Breast epithelium (tissue), 4 donors: ENCODE results near the gene DUSP8. TPM values are rescaled to one million over a fixed set of nuclear protein-coding genes. Genes with fewer than 3 reads are reported as not detected.

Experiments used
- DNase-seq, 2 donors: peaks; one replicate each; pipeline ENCODE4 v3.0.0-alpha.2; 2019; ENCODE audit warnings: low spot score in 2 of 2
- H3K27ac ChIP-seq, 2 donors: fragments of 200-600 bp; sonication (generic) in 1 of 2; one replicate each; pipeline ENCODE4 v1.5.1; 2016 to 2019; ENCODE audit warnings: mild to moderate bottlenecking in 1 of 2
- H3K27me3 ChIP-seq, 2 donors: fragments of 200-600 bp; sonication (generic) in 1 of 2; one replicate each; pipeline versions ENCODE4 v1.5.1 to v1.6.0; 2017 to 2019; ENCODE audit warnings: control low read depth in 1 of 2, mild to moderate bottlenecking in 1 of 2
- H3K36me3 ChIP-seq: fragments of 200-600 bp; one replicate; pipeline ENCODE4 v1.5.1; 2019
- H3K4me1 ChIP-seq, 2 donors: fragments of 200-600 bp; sonication (generic); one replicate each; pipeline ENCODE4 v1.5.1; 2016 to 2019; ENCODE audit warnings: control low read depth in 1 of 2
- H3K4me3 ChIP-seq, 3 donors: fragments of 200-600 bp; sonication (generic); 1 replicate in 2 of 3; 2 replicates in 1 of 3; pipeline ENCODE4 v1.5.1; 2016 to 2019; ENCODE audit warnings: mild to moderate bottlenecking in 3 of 3, moderate library complexity in 2 of 3
- H3K9me3 ChIP-seq, 2 donors: fragments of 200-600 bp; sonication (generic) in 1 of 2; one replicate each; pipeline ENCODE4 v1.5.1; 2016 to 2019; ENCODE audit warnings: control low read depth in 1 of 2
- POLR2A ChIP-seq: fragments of 450-650 bp; IDR thresholded peaks from one replicate; pipeline ENCODE4 v1.6.1; 2016; ENCODE audit warnings: antibody characterized with exemption, mild to moderate bottlenecking, moderate library complexity
- POLR2AphosphoS5 ChIP-seq, 3 donors: sonication (generic); formaldehyde crosslinking; IDR thresholded peaks; one replicate each; pipeline ENCODE4 v1.6.1; 2017; ENCODE audit warnings: antibody characterized with exemption in 3 of 3
- intact Hi-C: fragments of 100-400 bp; cut with DNase I; formaldehyde crosslinking; loops from one replicate; pipeline ENCODE4 v1.15.1; 2023; ENCODE audit warnings: low total_unique reads
- total RNA-seq, 3 donors: library from RNA; depleted of rRNA; stranded (reverse); fragments of >200 nt; gene quantifications; one replicate each; pipeline ENCODE4 v1.1.0, GENCODE V29; 2016
- TF ChIP-seq, protein P1 (sequence below), 3 donors: fragments of 450-650 bp; IDR thresholded peaks; one replicate each; pipeline ENCODE4 v1.5.1; 2016 to 2017; ENCODE audit warnings: antibody characterized with exemption in 3 of 3, mild to moderate bottlenecking in 3 of 3, moderate library complexity in 3 of 3

Gene DUSP8
- total RNA-seq, 3 donors from 2014 or later: 0.80 to 2.9 (median 1.6) TPM

- Histone ChIP-seq H3K4me1 (peaks cover under 1 to 10% of the 10 kb centered on the region in 2 donors), H3K27me3 (no peaks in the 10 kb centered on the region), H3K27ac (no peak overlapping the region), H3K9me3 (no peaks in the 10 kb centered on the region), H3K36me3 (no peaks in the 10 kb centered on the region), H3K4me3 (no peak overlapping the region)
- no peak for DNase-seq
- intact Hi-C loops: no loop called here
- no peak for TF ChIP-seq POLR2AphosphoS5 (IDR thresholded peaks at IDR 0.05)
- TF ChIP-seq POLR2A: no peak
- TF ChIP-seq, protein P1, sequence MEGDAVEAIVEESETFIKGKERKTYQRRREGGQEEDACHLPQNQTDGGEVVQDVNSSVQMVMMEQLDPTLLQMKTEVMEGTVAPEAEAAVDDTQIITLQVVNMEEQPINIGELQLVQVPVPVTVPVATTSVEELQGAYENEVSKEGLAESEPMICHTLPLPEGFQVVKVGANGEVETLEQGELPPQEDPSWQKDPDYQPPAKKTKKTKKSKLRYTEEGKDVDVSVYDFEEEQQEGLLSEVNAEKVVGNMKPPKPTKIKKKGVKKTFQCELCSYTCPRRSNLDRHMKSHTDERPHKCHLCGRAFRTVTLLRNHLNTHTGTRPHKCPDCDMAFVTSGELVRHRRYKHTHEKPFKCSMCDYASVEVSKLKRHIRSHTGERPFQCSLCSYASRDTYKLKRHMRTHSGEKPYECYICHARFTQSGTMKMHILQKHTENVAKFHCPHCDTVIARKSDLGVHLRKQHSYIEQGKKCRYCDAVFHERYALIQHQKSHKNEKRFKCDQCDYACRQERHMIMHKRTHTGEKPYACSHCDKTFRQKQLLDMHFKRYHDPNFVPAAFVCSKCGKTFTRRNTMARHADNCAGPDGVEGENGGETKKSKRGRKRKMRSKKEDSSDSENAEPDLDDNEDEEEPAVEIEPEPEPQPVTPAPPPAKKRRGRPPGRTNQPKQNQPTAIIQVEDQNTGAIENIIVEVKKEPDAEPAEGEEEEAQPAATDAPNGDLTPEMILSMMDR (IDR thresholded peaks at IDR 0.05): no peak
These were observed 51.8 kb downstream of the DUSP8 start for GRCh38 chr11:1520209-1520662.

DNA sequence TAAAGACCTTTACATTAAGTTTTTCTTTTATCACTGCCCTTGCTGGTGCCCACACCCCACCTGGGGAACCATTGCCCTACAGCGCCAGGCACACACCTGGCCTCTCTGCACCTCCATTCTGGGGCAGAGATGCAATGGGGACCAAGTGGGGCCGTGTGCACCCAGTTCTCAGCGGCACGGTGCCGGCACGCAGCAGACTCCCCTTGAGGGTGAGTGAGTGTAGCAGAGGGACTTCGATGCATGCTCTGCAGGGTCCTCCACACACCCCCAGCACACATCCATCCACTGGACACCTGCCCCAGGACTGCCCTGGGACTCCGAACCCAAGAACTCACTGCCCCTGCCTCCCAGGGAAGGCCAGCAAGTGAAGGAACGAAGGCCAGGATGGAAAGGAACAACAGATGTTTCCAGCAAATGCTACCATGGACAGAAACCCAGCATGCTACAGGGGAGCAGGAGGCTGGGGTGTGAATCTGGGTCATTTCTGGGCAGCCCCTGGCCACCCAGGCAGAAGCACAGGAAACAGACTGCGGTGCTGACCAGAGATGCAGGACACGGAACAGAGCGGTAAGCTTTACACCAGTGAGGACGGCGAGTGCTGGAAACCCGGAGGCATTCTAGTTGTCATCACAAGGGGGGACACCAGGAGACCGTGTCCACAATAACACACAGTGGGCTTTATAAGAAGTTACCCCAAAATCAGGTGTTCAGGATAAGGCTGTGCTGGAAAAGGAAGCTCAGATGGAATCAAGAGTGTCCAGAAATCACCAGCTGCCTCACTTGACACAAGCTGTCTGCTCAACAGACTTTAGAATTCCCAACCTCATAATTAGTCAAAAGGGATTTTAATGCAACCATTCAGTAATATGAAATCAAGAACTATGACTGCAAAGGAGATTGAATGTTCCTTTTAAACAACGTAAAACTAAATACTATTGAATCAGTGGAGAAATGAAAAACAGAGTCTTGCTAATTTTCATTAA, 52.8 kb downstream of the DUSP8 start:
- TF ChIP-seq POLR2A: no peak
- TF ChIP-seq, protein P1 (IDR thresholded peaks at IDR 0.05): no peak
- no peak for TF ChIP-seq POLR2AphosphoS5 (IDR thresholded peaks at IDR 0.05)
- peaks cover 8 to 15% of the 10 kb centered on the region in 2 donors for H3K4me1 ChIP-seq
- H3K27ac ChIP-seq: no peak overlapping the region
- H3K27me3 ChIP-seq: no peaks in the 10 kb centered on the region
- no peak overlapping the region for H3K4me3 ChIP-seq
- DNase-seq: no peak
- intact Hi-C loops: loop anchor here (10.0 kb wide), 1 partner anchor 315 kb away; no protein-coding TSS in a partner anchor
- H3K9me3 ChIP-seq: no peaks in the 10 kb centered on the region
- H3K36me3 ChIP-seq: no peaks in the 10 kb centered on the region

GRCh38 chr11:1518301-1518700, 53.8 kb downstream of the DUSP8 start:
- intact Hi-C loops: loop anchor here (10.0 kb wide), 1 partner anchor 314 kb away; no protein-coding TSS in a partner anchor
- Histone ChIP-seq H3K27ac (no peak overlapping the region), H3K4me3 (no peak overlapping the region), H3K36me3 (no peaks in the 10 kb centered on the region), H3K9me3 (no peaks in the 10 kb centered on the region), H3K4me1 (peaks cover 8 to 15% of the 10 kb centered on the region in 2 donors), H3K27me3 (no peaks in the 10 kb centered on the region)
- no peak for DNase-seq
- TF ChIP-seq POLR2AphosphoS5 (IDR thresholded peaks at IDR 0.05) (no peak), POLR2A (no peak)
- TF ChIP-seq, protein P1 (IDR thresholded peaks at IDR 0.05): no peak

DNA sequence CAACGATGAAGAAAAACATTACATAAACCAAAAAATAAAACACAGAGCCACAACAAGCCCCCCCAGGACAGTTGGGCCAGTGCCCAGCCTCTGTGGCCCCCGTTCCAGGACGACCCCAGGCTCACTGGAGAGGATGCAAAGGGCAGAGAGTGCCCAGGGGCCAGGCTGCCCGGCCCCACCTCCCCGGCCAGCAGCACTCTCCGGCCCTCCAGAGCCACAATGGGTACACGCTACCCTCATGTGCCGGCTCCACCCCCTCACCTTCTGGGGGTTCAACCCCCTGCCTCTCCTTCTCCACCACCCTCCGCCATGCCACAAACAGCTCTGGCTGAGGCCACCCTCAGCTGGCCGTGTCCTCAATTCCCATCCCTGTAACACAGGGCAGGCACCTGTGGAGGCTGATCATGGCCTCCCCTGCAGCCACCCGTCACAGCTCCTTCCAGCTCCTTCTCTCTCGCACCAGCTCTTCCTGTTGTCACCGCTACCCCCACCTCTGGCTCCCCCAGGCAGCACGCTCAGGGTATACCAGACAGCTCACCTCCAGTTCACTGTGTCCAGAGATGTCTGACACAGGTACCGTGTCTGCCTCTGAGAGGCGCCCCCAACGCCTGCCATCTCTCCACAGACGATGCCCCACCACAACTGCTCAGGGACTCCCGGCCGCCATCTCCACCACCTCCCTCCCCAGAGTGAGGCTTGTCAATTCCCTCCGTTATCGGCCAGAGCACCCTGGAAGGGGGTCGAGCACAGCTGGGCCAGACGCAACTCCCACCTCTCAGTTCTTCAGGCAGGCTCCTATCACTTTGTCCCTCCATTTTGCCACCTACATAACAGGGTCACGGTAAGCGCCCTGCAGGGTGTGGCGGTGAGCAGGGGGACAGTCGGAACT, 54.7 kb downstream of the DUSP8 start:
- no peak for TF ChIP-seq POLR2A
- TF ChIP-seq, protein P1 (IDR thresholded peaks at IDR 0.05): no peak
- TF ChIP-seq POLR2AphosphoS5 (IDR thresholded peaks at IDR 0.05): no peak
- H3K27me3 ChIP-seq: no peaks in the 10 kb centered on the region
- no peak overlapping the region for H3K4me3 ChIP-seq
- no peaks in the 10 kb centered on the region for H3K9me3 ChIP-seq
- intact Hi-C loops: loop anchor here (10.0 kb wide), 1 partner anchor 313 kb away; no protein-coding TSS in a partner anchor
- no peaks in the 10 kb centered on the region for H3K36me3 ChIP-seq
- no peak for DNase-seq
- no peak overlapping the region for H3K27ac ChIP-seq
- H3K4me1 ChIP-seq: peaks cover 8 to 15% of the 10 kb centered on the region in 2 donors
